Endodermal cell (in vitro differentiated cells): ENCODE data around the gene SEMA4F. TPM values are rescaled to one million over a fixed set of nuclear protein-coding genes. Genes with fewer than 3 reads are reported as not detected.

Source experiments
- DNase-seq: peaks from one replicate; pipeline ENCODE4 v3.0.0-alpha.2; 2017
- H3K27ac ChIP-seq: 2 replicates; pipeline ENCODE4 v1.5.1; 2013; ENCODE audit warnings: mild to moderate bottlenecking, low read depth, low read length, moderate library complexity
- H3K27me3 ChIP-seq: 2 replicates; pipeline ENCODE4 v1.6.1; 2013; ENCODE audit warnings: mild to moderate bottlenecking, low read length, moderate library complexity; ENCODE audit not compliant: insufficient read depth, control insufficient read depth, poor library complexity, severe bottlenecking
- H3K36me3 ChIP-seq: 2 replicates; pipeline ENCODE4 v1.7.0; 2013; ENCODE audit warnings: mild to moderate bottlenecking, low read length, moderate library complexity; ENCODE audit not compliant: control insufficient read depth, insufficient read depth
- H3K4me1 ChIP-seq: one replicate; pipeline ENCODE4 v1.7.0; 2013; ENCODE audit warnings: low read length; ENCODE audit not compliant: control insufficient read depth, insufficient read depth
- H3K4me3 ChIP-seq: 2 replicates; pipeline ENCODE4 v1.5.1; 2013; ENCODE audit warnings: mild to moderate bottlenecking, low read length, moderate library complexity
- H3K9ac ChIP-seq: 2 replicates; pipeline ENCODE4 v1.6.1; 2013; ENCODE audit warnings: mild to moderate bottlenecking, low read length, moderate library complexity; ENCODE audit not compliant: poor library complexity, severe bottlenecking; ENCODE audit errors: extremely low read depth
- H3K9me3 ChIP-seq: 2 replicates; pipeline ENCODE4 v1.6.1; 2013; ENCODE audit warnings: mild to moderate bottlenecking, low read length, moderate library complexity; ENCODE audit not compliant: control insufficient read depth
- H3K27ac Mint-ChIP-seq: 2 replicates; pipeline ENCODE4 v1.8.0; 2020; ENCODE audit warnings: mixed read lengths
- H3K27me3 Mint-ChIP-seq: 2 replicates; pipeline ENCODE4 v1.8.0; 2021; ENCODE audit warnings: mild to moderate bottlenecking, mixed read lengths; ENCODE audit not compliant: insufficient read depth
- H3K36me3 Mint-ChIP-seq: 2 replicates; pipeline ENCODE4 v1.8.0; 2020; ENCODE audit warnings: low read depth, mixed read lengths
- H3K4me1 Mint-ChIP-seq: 2 replicates; pipeline ENCODE4 v1.8.0; 2020; ENCODE audit warnings: mixed read lengths
- H3K4me3 Mint-ChIP-seq: 2 replicates; pipeline ENCODE4 v1.8.0; 2020; ENCODE audit warnings: mild to moderate bottlenecking, moderate library complexity, mixed read lengths
- H3K9me3 Mint-ChIP-seq: 2 replicates; pipeline ENCODE4 v1.8.0; 2020; ENCODE audit warnings: mild to moderate bottlenecking, mixed read lengths
- CTCF ChIP-seq: fragments of 200-600 bp; sonication (generic); conservative IDR thresholded peaks from 2 replicates; pipeline ENCODE4 v1.5.0; 2021; ENCODE audit warnings: antibody characterized with exemption, mild to moderate bottlenecking
- WGBS, 2 experiments: methylation state at CpG; one replicate each; pipeline versions ENCODE4 v1.1.5 to v1.1.7; 2013; ENCODE audit warnings: missing lambda C conversion rate in 2 of 2, mixed read lengths in 1 of 2; ENCODE audit not compliant: insufficient coverage in 1 of 2, insufficient read length in 1 of 2; 5-methylcytosine and 5-hydroxymethylcytosine counted together
- total RNA-seq, 2 donors: library from RNA; stranded (reverse); fragmentation: NEBNext Ultra II Directional in 1 of 2; extraction: Animal tissue kit (Norgen Biotek cat#: 25700) in 1 of 2; gene quantifications; 2 replicates in 1 of 2; 3 replicates in 1 of 2; pipeline ENCODE4 v1.2.1, GENCODE V29; 2021

Gene SEMA4F
- total RNA-seq, 2 donors from 2014 or later = 7.0 to 10.1 TPM

- Histone ChIP-seq H3K9me3 (no peaks in the 10 kb centered on the region), H3K9ac (no peak overlapping the region), H3K4me1 (peaks cover 5% of the 10 kb centered on the region), H3K27me3 (peaks cover 8% of the 10 kb centered on the region), H3K36me3 (no peaks in the 10 kb centered on the region), H3K4me3 (no peak overlapping the region), H3K27ac (no peak overlapping the region)
- WGBS, 2 experiments = 85 to 94% methylated on average over 4 to 6 of the region's 6 CpGs
- Mint-ChIP-seq H3K4me3 (no peak overlapping the region), H3K4me1 (peaks cover 11% of the 10 kb centered on the region), H3K9me3 (no peaks in the 10 kb centered on the region), H3K36me3 (no peaks in the 10 kb centered on the region), H3K27me3 (no peaks in the 10 kb centered on the region), H3K27ac (no peak overlapping the region)
- TF ChIP-seq CTCF = no peak
- DNase-seq = no peak
Measured at GRCh38 chr2:74618410-74619083, 35.5 kb upstream of the SEMA4F start.

GRCh38 chr2:74619651-74620297 is 34.3 kb upstream of the SEMA4F start:
- Histone ChIP-seq H3K9me3 (no peaks in the 10 kb centered on the region), H3K27ac (no peak overlapping the region), H3K4me3 (no peak overlapping the region), H3K36me3 (no peaks in the 10 kb centered on the region), H3K27me3 (peaks cover 8% of the 10 kb centered on the region), H3K9ac (no peak overlapping the region), H3K4me1 (peaks cover 5% of the 10 kb centered on the region)
- DNase-seq = no peak
- Mint-ChIP-seq H3K27ac (no peak overlapping the region), H3K27me3 (no peaks in the 10 kb centered on the region), H3K9me3 (no peaks in the 10 kb centered on the region), H3K4me1 (peaks cover 11% of the 10 kb centered on the region), H3K4me3 (no peak overlapping the region), H3K36me3 (no peaks in the 10 kb centered on the region)
- WGBS, 2 experiments = 55 to 97% methylated on average over 2 to 5 of the region's 5 CpGs
- no peak for TF ChIP-seq CTCF

GRCh38 chr2:74620671-74621070 is 33.4 kb upstream of the SEMA4F start:
- TF ChIP-seq CTCF = no peak
- Histone ChIP-seq H3K36me3 (no peaks in the 10 kb centered on the region), H3K27ac (no peak overlapping the region), H3K9ac (no peak overlapping the region), H3K4me1 (peaks cover 5% of the 10 kb centered on the region), H3K9me3 (no peaks in the 10 kb centered on the region), H3K27me3 (peaks cover 5% of the 10 kb centered on the region), H3K4me3 (no peak overlapping the region)
- Mint-ChIP-seq H3K4me3 (no peak overlapping the region), H3K4me1 (peaks cover 11% of the 10 kb centered on the region), H3K36me3 (no peaks in the 10 kb centered on the region), H3K9me3 (no peaks in the 10 kb centered on the region), H3K27ac (no peak overlapping the region), H3K27me3 (no peaks in the 10 kb centered on the region)
- 94 to 97% methylated on average over 12 of the region's 12 CpGs for WGBS, 2 experiments
- DNase-seq = no peak
